Measurements from ENCODE around the gene MCRIP1. TPM values are rescaled to one million over a fixed set of nuclear protein-coding genes. Genes with fewer than 3 reads are reported as not detected.

Gene MCRIP1
- total and polyA plus RNA-seq, 2 experiments from 2014 or later, result 102 to 145 TPM

- Histone ChIP-seq H3K9me3 (ENCODE audit: low read depth) (no peaks in the 10 kb centered on the region), H3K4me1 (ENCODE audit: insufficient read depth) (peaks cover 17% of the 10 kb centered on the region), H3K9ac (peak overlapping the region; percentile 44), H3K79me2 (ENCODE audit: insufficient read depth) (peaks cover 68% of the 10 kb centered on the region), H2AFZ (no peak overlapping the region), H3K27ac (peak overlapping the region; percentile 90), H3K4me3 (no peak overlapping the region), H4K20me1 (ENCODE audit: insufficient read depth) (no peaks in the 10 kb centered on the region), H3K36me3 (ENCODE audit: low read depth) (no peaks in the 10 kb centered on the region), H3K27me3 (replicated peaks; ENCODE audit: insufficient read depth) (no peaks in the 10 kb centered on the region), H3K9me2 (ENCODE audit: insufficient read depth) (no peaks in the 10 kb centered on the region), H3K4me2 (ENCODE audit: unreplicated experiment) (no peak overlapping the region), H3F3A (ENCODE audit: insufficient read depth) (peaks cover 37% of the 10 kb centered on the region)
- 46 to 47% methylated on average over 20 to 23 of the region's 23 CpGs for WGBS, 2 experiments (ENCODE audit: low coverage in 1 of 2, low lambda C conversion rate in 2 of 2, missing lambda C conversion rate in 2 of 2)
- in situ Hi-C loops (cut with MboI), result no loop called here
- DNase-seq, result peak; percentile 70
- TF ChIP-seq EZH2 (IDR thresholded peaks at IDR 0.05; ENCODE audit: insufficient read depth, poor library complexity, severe bottlenecking), result no peak
- no peak for TF ChIP-seq EZH2phosphoT487 (IDR thresholded peaks at IDR 0.05; ENCODE audit: insufficient read depth, low read depth)
These were observed 34.3 kb upstream of the MCRIP1 start for GRCh38 chr17:81867170-81867990.

GRCh38 chr17:81866440-81867169 is 33.5 kb upstream of the MCRIP1 start:
- H3K4me3 ChIP-seq, result no peak overlapping the region
- in situ Hi-C loops (cut with MboI), result no loop called here
- DNase-seq, result peak; percentile 45
- H3K79me2 ChIP-seq (ENCODE audit: insufficient read depth), result peaks cover 68% of the 10 kb centered on the region
- no peaks in the 10 kb centered on the region for H3K27me3 ChIP-seq (replicated peaks; ENCODE audit: insufficient read depth)
- no peak overlapping the region for H2AFZ ChIP-seq
- H3K4me1 ChIP-seq (ENCODE audit: insufficient read depth), result peaks cover 21% of the 10 kb centered on the region
- no peaks in the 10 kb centered on the region for H3K9me3 ChIP-seq (ENCODE audit: low read depth)
- H3K27ac ChIP-seq, result peak overlapping the region; percentile 90
- TF ChIP-seq EZH2phosphoT487 (IDR thresholded peaks at IDR 0.05; ENCODE audit: insufficient read depth, low read depth), result no peak
- no peak for TF ChIP-seq EZH2 (IDR thresholded peaks at IDR 0.05; ENCODE audit: insufficient read depth, poor library complexity, severe bottlenecking)
- 73 to 74% methylated on average over 16 to 18 of the region's 18 CpGs for WGBS, 2 experiments (ENCODE audit: low coverage in 1 of 2, low lambda C conversion rate in 2 of 2, missing lambda C conversion rate in 2 of 2)
- H3K9ac ChIP-seq, result peak overlapping the region; percentile 44
- no peak overlapping the region for H3K4me2 ChIP-seq (ENCODE audit: unreplicated experiment)
- H3K9me2 ChIP-seq (ENCODE audit: insufficient read depth), result no peaks in the 10 kb centered on the region
- H3K36me3 ChIP-seq (ENCODE audit: low read depth), result no peaks in the 10 kb centered on the region
- no peaks in the 10 kb centered on the region for H4K20me1 ChIP-seq (ENCODE audit: insufficient read depth)
- peaks cover 43% of the 10 kb centered on the region for H3F3A ChIP-seq (ENCODE audit: insufficient read depth)

- no peak for TF ChIP-seq EZH2 (IDR thresholded peaks at IDR 0.05; ENCODE audit: insufficient read depth, poor library complexity, severe bottlenecking)
- no peak for TF ChIP-seq EZH2phosphoT487 (IDR thresholded peaks at IDR 0.05; ENCODE audit: insufficient read depth, low read depth)
- Histone ChIP-seq H3K27me3 (replicated peaks; ENCODE audit: insufficient read depth) (no peaks in the 10 kb centered on the region), H3K4me2 (ENCODE audit: unreplicated experiment) (no peak overlapping the region), H3K79me2 (ENCODE audit: insufficient read depth) (peaks cover 68% of the 10 kb centered on the region), H3K4me1 (ENCODE audit: insufficient read depth) (peaks cover 21% of the 10 kb centered on the region), H3K36me3 (ENCODE audit: low read depth) (no peaks in the 10 kb centered on the region), H3K27ac (peak overlapping the region; percentile 90), H3K9ac (peak overlapping the region; percentile 44; the same call in 1 of the 2 replicates), H3K9me3 (ENCODE audit: low read depth) (no peaks in the 10 kb centered on the region), H4K20me1 (ENCODE audit: insufficient read depth) (no peaks in the 10 kb centered on the region), H3K4me3 (no peak overlapping the region), H3K9me2 (ENCODE audit: insufficient read depth) (no peaks in the 10 kb centered on the region), H2AFZ (no peak overlapping the region), H3F3A (ENCODE audit: insufficient read depth) (peaks cover 45% of the 10 kb centered on the region)
- in situ Hi-C loops (cut with MboI), result no loop called here
- DNase-seq, result peak; percentile 58
- WGBS, 2 experiments (ENCODE audit: low coverage in 1 of 2, low lambda C conversion rate in 2 of 2, missing lambda C conversion rate in 2 of 2), result 63 to 66% methylated on average over 17 to 18 of the region's 18 CpGs
These were observed 32.8 kb upstream of the MCRIP1 start for GRCh38 chr17:81865733-81866439.

- peaks cover 64% of the 10 kb centered on the region for H3K79me2 ChIP-seq (ENCODE audit: insufficient read depth)
- H3K9me2 ChIP-seq (ENCODE audit: insufficient read depth), result no peaks in the 10 kb centered on the region
- no peak overlapping the region for H3K4me3 ChIP-seq
- H3K9me3 ChIP-seq (ENCODE audit: low read depth), result no peaks in the 10 kb centered on the region
- DNase-seq, result no peak
- H4K20me1 ChIP-seq (ENCODE audit: insufficient read depth), result no peaks in the 10 kb centered on the region
- TF ChIP-seq EZH2 (IDR thresholded peaks at IDR 0.05; ENCODE audit: insufficient read depth, poor library complexity, severe bottlenecking) (no peak), EZH2phosphoT487 (IDR thresholded peaks at IDR 0.05; ENCODE audit: insufficient read depth, low read depth) (no peak)
- peaks cover 45% of the 10 kb centered on the region for H3F3A ChIP-seq (ENCODE audit: insufficient read depth)
- H3K4me2 ChIP-seq (ENCODE audit: unreplicated experiment), result no peak overlapping the region
- no peaks in the 10 kb centered on the region for H3K36me3 ChIP-seq (ENCODE audit: low read depth)
- no peaks in the 10 kb centered on the region for H3K27me3 ChIP-seq (replicated peaks; ENCODE audit: insufficient read depth)
- WGBS, 2 experiments (ENCODE audit: low coverage in 1 of 2, low lambda C conversion rate in 2 of 2, missing lambda C conversion rate in 2 of 2), result 93 to 96% methylated on average over 8 of the region's 8 CpGs
- peak overlapping the region; percentile 44; the same call in 1 of the 2 replicates for H3K9ac ChIP-seq
- in situ Hi-C loops (cut with MboI), result no loop called here
- peak overlapping the region; percentile 90; the same call in 1 of the 2 replicates for H3K27ac ChIP-seq
- H3K4me1 ChIP-seq (ENCODE audit: insufficient read depth), result peaks cover 21% of the 10 kb centered on the region
- no peak overlapping the region for H2AFZ ChIP-seq
These were observed 32.3 kb upstream of the MCRIP1 start for GRCh38 chr17:81865358-81865732.
